Renal cortex interstitium (tissue), 15 donors: ENCODE data around the gene REEP6. TPM values are rescaled to one million over a fixed set of nuclear protein-coding genes. Genes with fewer than 3 reads are reported as not detected.

Experiments used
- DNase-seq, 11 donors: peaks; one replicate each; pipeline ENCODE4 v3.0.0-alpha.2; 2013; ENCODE audit warnings: low read depth in 9 of 11, low spot score in 4 of 11; ENCODE audit errors: extremely low read depth in 1 of 11
- long read RNA-seq, 16 experiments: transcript quantifications; one replicate each; lab custom pipeline, GENCODE V29; 2026
- polyA plus RNA-seq, 3 donors: library from polyadenylated mRNA; unstranded; fragments of 120-200 nt; gene quantifications; one replicate each; pipeline ENCODE4 v1.2.1, GENCODE V29; 2013; ENCODE audit not compliant: insufficient read length in 3 of 3

Gene REEP6
- polyA plus RNA-seq, result 10 to 100 TPM; 14.5 to 28.1 (median 23.8) TPM
- long read RNA-seq, donor 1, transcript REEP6-201 (5 exons, 1,794 nt), result major isoform, 15 of 21 reads
- long read RNA-seq, donor 1, partial matches to known transcripts, result 5 of 21 reads
- long read RNA-seq, donor 1, other reads (novel, unspliced or antisense), result 0 of 21 reads
- long read RNA-seq, donor 2, transcript REEP6-201 (5 exons, 1,794 nt), result major isoform, 9 of 9 reads
- long read RNA-seq, donor 2, partial matches to known transcripts, result 0 of 9 reads
- long read RNA-seq, donor 2, other reads (novel, unspliced or antisense), result 0 of 9 reads
- long read RNA-seq, donor 3, transcript REEP6-201 (5 exons, 1,794 nt), result major isoform, 18 of 20 reads
- long read RNA-seq, donor 3, partial matches to known transcripts, result 0 of 20 reads
- long read RNA-seq, donor 3, other reads (novel, unspliced or antisense), result 0 of 20 reads
- long read RNA-seq, donor 4, transcript REEP6-201 (5 exons, 1,794 nt), result major isoform, 18 of 24 reads
- long read RNA-seq, donor 4, partial matches to known transcripts, result 5 of 24 reads
- long read RNA-seq, donor 4, other reads (novel, unspliced or antisense), result 0 of 24 reads
- long read RNA-seq, donor 5, result 0 reads
- long read RNA-seq, donor 6, transcript REEP6-201 (5 exons, 1,794 nt), result major isoform, 16 of 16 reads
- long read RNA-seq, donor 6, partial matches to known transcripts, result 0 of 16 reads
- long read RNA-seq, donor 6, other reads (novel, unspliced or antisense), result 0 of 16 reads
- long read RNA-seq, donor 7, transcript REEP6-201 (5 exons, 1,794 nt), result major isoform, 13 of 13 reads
- long read RNA-seq, donor 7, partial matches to known transcripts, result 0 of 13 reads
- long read RNA-seq, donor 7, other reads (novel, unspliced or antisense), result 0 of 13 reads
- long read RNA-seq, donor 8, result 0 reads
- long read RNA-seq, donor 9, transcript REEP6-201 (5 exons, 1,794 nt), result major isoform, 5 of 5 reads
- long read RNA-seq, donor 9, partial matches to known transcripts, result 0 of 5 reads
- long read RNA-seq, donor 9, other reads (novel, unspliced or antisense), result 0 of 5 reads
- long read RNA-seq, donor 10, transcript REEP6-201 (5 exons, 1,794 nt), result major isoform, 17 of 17 reads
- long read RNA-seq, donor 10, partial matches to known transcripts, result 0 of 17 reads
- long read RNA-seq, donor 10, other reads (novel, unspliced or antisense), result 0 of 17 reads
- long read RNA-seq, donor 11, transcript REEP6-201 (5 exons, 1,794 nt), result major isoform, 6 of 6 reads
- long read RNA-seq, donor 11, partial matches to known transcripts, result 0 of 6 reads
- long read RNA-seq, donor 11, other reads (novel, unspliced or antisense), result 0 of 6 reads
- long read RNA-seq, donor 12, partial matches to known transcripts, result 0 of 4 reads
- long read RNA-seq, donor 12, other reads (novel, unspliced or antisense), result 0 of 4 reads
- long read RNA-seq, donor 13, result 0 reads
- long read RNA-seq, donor 14, partial matches to known transcripts, result 0 of 1 reads
- long read RNA-seq, donor 14, other reads (novel, unspliced or antisense), result 0 of 1 reads
- long read RNA-seq, donor 15, transcript REEP6-201 (5 exons, 1,794 nt), result major isoform, 6 of 6 reads
- long read RNA-seq, donor 15, partial matches to known transcripts, result 0 of 6 reads
- long read RNA-seq, donor 15, other reads (novel, unspliced or antisense), result 0 of 6 reads
- long read RNA-seq, donor 16, transcript REEP6-201 (5 exons, 1,794 nt), result major isoform, 44 of 44 reads
- long read RNA-seq, donor 16, partial matches to known transcripts, result 0 of 44 reads
- long read RNA-seq, donor 16, other reads (novel, unspliced or antisense), result 0 of 44 reads

DNA sequence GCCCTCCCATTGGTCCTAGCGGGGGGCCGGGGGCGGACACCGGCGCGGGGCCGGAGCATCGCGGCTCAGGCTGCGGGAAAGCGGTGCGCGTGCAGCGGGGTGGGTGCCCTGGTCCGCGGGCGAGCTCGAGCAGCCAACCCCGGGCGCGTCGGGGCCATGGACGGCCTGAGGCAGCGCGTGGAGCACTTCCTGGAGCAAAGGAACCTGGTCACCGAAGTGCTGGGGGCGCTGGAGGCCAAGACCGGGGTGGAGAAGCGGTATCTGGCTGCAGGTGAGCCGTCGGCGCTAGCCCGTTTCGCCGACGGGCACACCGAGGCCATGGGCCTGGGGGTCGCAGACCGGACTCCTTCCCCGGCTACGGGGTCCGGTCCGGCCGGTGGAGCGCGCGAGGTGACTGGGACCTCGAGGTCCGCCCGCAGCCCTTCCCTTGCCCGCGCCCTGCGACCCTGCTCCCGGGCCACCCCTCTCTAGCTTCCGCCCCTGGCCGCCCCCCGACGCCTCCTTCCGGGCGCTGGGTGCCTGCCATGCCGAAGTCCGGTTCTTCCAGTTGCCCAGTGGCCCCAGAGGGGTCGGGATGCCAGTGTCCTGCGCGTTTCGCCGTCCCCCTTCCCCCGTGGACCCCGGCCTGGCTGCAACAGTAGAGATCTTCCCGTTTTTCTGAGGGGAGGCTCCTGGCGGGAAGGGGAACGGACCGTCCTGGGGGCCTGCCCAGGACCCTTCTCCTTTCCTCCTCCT is at the start of gene REEP6:
TSS of gene REEP6 (plus strand) at position 68 of the 735 bp plus-strand sequence. CDS start at position 157, 89 bp downstream.
- DNase-seq, result no peak

DNA sequence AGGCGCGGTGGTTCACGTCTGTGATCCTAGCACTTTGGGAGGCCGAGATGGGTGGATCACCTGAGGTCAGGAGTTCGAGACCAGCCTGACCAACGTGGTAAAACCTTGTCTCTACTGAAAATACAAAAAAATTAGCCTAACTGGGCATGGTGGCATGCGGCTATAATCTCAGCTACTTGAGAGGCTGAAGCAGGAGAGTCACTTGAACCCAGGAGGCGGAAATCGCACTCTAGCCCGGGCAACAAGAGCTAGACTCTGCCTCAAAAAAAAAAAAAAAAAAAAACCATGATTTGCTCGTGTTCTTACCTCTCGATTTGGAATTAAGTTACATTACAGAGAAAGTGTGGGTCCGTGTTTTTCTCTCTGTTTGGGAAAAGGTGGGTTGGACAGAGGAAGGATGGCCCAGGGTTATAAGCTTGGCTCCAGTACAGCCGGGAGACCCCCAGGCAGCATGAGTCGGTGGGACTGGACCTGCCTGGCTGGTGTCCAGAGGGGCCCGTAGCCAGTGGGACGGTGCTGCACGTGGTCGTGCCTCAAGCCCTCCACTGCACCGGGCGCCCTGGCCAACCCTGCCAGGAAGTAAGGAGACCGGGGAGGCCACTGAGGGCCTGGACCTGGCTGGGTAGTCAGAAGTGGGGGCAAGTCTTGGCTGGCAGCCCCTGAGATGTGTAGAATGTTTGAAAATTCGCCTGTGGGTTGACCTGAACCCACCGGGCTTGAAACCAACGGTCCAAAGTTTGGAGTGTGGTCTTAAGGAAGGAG is 49.1 kb upstream of the REEP6 start:
- no peak for DNase-seq

DNA sequence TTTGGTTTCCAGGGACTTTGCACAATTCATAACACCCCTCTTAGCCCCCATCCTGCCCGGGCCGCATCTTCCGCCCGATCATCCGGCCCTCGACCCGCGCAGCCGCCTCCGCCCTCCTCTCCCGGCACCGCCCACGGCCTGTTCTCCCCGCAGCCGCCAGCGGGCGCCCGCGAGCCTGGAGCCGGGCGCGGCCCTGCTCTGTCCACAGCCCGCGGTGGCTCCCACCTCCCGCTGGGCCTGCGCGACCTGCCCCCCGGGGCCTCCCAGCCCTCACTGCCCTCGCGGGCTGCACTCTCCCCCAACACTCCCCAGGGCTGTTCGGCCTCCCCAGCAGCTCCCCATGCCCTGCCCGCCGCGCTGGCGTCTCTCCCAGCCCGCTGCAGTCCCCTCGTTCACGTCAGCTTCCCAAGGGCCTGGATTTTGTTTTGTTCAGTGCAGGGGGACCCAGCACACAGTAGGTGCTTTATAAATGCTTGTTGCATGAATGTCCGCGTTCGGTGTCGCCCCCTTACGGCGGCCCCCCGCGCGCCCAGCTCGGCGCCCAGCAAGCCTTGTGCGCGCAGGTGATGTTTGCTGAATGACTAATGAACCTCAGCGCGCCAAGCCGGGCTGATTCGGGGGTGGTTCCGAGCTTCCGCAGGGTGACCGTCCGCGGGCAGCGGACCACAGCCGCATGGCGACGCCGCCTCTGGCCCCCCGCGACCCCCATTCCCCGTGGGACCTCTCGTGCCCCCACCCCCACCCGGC is 45.6 kb upstream of the REEP6 start:
- DNase-seq, result peak in 1 of 11 donors; percentile 49

DNA sequence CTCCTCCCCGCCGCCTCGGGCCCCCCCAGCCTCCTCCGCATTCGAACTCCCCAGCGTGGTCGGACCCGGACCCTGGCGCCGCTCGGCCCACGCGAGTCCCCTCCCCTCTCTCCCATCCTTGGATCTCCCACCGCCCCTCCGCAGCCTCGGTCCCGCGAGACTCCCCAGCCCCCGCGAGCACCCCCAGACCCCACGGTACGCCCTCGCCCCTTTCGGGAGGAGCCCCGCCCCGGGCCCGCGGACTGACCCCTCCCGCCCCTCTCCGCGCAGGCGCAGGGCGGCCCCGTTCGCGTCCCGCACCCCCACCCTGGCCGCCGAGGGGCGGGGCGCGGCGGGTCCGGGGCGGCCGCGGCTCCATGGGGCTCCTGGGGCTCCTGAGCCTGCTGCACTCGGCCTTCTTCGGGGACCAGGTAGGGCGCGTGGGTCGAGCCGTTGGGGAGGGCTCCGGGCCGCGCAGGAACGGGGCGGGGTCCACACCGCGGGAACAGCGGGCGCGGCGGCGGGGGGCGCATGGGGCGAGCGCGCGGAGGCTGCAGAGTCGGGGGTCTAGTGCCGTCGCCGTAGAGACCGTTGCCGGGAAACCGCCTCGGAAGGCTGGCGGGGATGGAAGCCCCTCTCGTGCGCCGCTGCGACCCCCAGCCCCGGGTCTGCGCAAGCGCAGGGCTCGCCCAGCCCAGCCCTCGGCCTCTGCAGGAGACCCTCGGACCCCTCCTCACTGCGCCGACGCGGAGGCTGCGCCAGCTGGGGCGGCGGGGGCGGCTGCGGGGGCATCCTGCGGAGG is 44.9 kb upstream of the REEP6 start:
- no peak for DNase-seq

DNA sequence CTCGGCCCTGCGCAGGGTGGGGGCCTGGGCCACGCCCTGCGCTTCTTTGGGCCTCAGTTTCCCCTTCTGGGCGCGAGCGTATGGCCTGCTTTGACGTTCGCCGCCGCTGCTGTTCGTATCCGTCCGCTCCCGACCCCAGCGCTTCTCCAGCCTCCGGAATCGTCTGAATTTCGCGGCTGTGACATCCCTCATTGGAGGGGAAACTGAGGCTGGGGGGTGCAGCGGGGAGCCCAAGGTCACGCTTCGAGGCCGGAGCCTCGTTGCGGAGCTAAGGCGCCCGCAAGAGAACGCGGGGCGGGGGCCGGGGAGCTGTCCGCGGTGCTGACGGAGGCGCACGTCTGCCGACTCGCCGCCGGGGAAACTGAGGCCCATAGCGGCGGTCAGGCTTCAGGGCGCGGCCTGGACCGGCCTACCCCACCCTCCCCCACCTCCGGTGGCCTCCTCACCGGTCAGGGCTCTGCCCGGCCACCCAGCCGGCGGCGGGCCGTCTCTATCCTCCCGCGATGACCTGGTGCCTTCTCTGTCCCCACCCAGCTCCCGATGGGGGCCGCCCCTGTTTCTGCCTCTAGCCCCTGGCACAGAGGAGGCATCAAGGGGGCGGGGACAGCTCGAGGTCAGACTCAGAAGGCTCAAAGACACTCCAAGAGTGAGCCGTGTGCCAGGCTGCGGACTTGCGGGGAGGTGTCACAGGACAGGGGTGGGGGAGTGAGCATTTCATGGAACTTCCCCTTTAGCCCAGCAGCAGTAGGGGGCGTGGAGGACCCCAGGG is 44.1 kb upstream of the REEP6 start:
- no peak for DNase-seq

DNA sequence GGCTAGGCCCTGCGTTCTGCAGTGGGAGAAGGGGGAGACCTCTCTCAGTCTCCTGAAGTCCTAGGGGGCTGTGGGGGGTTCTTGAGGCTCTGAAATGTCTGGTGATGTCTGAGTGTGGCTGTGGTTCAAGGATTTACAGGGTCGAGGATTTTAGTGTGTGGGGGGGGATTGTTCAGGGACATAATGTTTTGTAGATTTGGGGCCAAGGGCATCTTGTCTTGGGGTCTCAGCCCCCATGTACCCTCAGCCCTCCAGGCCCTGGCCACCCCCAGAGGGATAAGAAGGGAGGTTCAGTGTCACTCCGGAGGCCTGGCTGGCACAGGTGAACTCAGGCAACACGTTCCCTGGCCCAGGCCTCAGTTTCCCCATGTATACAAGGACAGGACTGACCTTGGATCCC is 43.5 kb upstream of the REEP6 start:
- DNase-seq, result no peak

DNA sequence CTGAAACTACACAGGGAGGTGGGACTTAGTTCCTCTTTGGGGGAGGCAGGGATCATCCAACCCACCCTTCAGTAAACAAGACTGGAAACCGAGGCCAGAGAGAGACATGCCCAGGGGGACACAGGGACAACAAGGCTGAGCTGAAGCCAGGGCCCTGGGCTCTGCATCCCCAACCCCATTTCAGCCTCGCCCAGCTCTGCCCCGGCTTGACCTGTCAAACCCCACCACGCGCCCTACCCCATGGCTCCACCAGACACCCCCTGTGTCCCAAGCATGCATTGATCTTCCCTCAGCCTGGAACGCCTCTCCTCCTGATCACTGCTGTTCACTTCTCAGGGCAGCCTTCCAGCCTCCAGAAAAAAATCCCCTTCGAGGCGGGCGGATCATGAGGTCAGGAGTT is 43.0 kb upstream of the REEP6 start:
- no peak for DNase-seq

DNA sequence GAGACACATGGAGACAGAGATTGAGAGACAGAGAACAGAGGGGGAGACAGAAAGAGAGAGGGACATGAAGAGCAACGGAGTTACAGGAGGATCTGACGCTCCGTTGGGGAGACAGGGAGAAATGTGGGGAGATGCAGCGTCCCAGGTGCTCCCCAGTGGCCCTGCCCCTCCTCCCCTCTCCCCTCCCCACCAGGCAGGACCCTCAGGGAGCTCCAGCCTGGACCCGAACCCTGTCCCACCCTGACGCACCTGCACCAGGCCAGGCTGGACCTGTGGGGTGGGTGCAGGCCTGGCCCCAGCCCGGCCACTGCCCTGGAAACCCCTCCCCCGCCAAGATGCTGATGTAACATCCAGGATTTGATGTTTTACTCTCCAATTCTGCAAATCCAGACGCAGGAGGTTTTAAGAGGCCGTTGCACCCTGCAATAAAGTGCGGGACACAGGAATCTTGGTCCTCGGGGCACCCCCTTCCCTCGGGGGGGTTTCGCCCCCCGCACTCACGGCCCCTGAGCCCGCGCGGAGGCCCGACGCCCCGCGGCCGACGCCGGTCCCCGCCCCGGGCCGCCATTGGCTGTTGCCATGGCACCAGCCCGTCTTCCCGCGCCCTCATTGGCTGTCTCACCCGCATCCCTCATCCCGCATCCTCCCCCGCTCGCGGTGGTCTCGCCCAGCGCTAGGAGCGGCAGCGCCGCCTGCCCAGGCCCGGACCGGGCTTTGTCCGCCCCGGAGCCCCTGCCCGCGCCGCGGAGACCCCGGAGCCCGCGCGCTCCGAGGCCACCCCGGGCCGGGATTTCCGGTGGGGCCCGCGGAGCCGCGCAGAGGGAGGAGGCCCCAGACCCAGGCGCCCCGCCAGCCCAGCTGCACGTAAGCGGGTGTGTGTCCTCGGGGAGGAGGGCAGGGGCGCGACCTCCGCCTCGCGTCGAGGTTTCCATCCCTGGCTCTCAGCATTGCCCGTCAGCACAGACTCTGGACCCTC is 41.2 kb upstream of the REEP6 start, which contains the start of gene APC2:
TSS of gene APC2 (plus strand) at position 655 of the 976 bp plus-strand sequence. CDS start 2,881 bp downstream, outside the sequence.
- DNase-seq, result no peak

DNA sequence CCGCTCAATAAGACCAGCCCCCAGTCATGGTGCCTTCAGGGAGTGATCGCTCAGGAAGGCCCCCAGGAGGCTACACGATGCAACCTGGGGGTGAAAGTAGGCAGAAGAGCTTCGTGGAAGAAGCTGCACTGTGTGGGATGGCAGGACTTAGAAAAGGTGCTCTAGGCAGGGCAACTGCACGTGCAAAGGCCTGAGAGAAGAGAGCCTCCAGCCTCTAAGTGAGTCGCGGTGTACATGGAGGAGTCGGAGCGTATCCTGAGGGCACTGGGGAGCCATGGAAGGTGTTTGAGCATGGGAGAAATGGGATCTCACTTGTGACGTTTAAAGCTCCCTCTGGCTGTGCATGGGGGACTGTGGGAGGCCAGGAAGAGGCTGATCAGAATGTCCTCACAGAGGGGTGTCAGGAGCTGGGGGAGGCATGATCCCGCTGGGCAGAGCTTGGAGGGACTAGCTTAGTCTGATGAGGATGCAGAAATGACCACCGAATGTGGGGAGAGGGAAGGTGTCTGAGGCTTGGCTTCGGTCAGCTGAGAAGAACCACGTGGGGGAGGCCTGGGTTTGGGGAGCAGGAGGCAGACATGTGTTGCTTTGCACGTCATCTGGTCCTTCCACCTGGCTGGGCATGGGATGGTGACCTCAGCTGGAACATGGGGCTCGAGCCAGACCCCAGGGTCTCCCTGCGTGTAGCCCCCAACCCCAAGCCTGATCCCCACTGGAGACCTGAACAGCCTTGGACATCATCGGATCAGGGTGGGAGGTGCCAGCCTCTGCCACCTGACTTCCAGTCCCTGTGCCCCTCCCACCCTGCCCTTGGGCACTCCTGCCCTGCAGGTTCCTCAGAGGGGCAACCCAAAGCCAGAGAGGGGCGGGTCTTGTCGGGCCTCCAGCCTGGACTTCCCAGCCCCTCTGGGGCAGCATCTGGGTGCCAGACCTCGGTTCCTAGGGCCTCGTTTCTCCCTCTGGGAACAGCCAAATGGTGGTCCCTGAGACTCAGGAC is 39.9 kb upstream of the REEP6 start:
- no peak for DNase-seq

DNA sequence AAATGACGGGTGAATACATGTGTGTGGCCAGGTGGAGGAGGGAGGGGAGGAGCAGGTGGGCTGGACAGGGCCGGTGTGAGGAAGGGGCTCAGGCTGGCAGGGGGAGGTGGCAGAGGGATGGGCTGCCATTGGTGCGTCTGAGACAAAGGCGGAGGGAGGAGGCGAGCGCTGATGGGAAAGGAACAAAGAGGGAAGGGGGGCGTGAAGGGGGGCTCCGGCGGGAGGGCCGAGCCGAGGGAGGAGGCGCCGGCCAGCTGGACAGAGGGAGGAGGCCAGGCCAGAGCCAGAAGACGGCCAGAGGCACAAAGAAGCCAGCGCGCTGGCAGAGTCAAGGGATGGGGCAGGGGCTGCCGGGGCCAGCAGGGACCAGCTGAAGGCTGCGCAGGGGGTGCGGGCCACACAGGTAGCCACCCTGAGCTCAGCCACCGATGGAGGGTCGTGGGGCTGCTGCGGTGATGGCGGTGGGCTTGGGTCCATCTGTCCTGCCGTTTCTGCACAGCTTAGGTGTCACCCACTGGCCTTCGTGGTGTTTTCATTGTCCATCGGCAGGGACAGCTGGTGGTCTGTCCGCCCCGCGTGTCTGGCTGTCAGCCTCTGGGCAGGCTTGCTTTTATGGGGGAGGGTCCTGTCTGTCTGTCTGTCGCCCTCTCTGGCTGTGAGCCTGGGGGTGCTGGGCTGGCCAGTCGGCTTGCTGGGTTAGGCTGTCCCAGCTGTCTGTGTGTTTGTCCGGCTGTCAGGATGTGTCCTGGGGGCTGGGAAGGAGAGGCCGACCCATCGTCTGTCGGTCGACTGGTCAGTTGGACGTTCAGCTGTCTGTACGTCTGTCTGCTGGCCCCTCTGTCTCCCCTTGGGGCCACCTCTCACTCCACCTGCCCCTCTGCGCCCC is 38.8 kb upstream of the REEP6 start:
- no peak for DNase-seq

DNA sequence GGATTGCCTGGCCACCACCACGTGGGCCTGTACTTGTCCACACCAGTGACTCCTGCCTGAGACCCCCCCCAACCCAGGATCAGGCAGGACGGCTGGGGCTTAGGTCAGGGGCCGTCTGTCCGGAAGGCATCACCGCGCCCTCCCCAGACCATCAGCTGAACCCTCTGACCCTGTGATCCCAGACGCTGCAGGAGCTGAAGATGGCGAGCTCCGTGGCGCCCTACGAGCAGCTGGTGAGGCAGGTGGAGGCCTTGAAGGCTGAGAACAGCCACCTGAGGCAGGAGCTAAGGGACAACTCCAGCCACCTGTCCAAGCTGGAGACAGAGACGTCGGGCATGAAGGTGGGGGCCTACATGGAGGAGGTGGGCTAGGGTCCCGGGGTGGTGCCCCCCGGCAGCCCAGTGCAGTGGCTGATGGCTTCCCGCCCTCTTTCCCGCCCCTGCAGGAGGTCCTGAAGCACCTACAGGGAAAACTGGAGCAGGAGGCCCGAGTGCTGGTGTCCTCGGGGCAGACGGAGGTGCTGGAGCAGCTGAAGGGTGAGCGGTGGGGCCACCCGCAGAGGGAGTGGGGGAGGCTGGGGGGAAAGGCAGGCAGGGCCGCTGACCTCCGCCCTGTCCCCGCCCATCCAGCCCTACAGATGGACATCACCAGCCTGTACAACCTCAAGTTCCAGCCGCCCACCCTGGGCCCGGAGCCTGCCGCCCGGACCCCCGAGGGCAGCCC is 38.0 kb upstream of the REEP6 start:
- no peak for DNase-seq
